ENCODE results near the gene LCN12.

Gene LCN12

DNA sequence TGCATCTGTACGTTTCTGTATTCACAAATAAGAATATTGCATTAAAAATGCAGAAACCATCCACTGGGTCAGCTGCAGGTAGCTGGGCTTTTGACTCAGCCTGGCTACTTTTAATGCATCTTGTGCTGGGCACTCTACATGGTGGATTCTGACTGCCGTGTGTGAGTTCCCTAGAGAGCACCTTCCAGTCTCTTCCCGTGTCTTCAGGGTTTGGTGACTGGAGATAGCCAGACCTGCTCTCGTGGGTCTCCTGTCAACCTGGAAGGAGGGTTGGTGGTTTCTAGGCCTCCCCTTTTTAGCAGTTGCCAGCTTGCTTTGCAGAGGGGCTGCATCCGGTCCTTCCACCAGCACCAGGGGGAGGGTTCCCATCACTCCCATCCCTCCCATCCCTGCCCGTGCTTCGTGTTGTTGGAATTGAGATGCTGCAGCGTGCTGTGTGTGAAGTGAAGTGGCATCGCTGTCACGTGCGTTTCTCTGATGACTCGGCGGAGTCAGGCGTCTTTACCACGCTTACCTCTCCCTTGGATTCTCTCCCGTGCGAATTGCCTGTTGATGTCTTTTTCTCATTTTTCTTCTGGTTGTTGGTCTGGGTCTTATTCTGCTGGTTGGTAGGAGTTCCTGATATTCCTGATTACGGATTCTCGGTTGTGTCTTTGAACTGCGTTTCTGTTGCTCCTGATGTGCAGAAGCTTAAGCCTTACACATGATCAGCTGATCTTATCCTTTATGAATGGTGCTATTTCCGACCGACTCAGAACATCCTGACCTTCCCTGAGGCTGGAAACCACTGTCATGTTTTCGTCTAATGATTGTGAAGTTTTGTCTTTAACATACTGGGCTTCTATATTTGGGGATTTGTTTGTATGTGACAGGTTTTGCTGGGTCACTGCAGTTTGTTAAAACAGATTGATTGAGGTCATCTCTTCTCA, 24.5 kb upstream of the LCN12 start:
- peak; percentile 55 for DNase-seq (ENCODE audit: low read depth)

DNA sequence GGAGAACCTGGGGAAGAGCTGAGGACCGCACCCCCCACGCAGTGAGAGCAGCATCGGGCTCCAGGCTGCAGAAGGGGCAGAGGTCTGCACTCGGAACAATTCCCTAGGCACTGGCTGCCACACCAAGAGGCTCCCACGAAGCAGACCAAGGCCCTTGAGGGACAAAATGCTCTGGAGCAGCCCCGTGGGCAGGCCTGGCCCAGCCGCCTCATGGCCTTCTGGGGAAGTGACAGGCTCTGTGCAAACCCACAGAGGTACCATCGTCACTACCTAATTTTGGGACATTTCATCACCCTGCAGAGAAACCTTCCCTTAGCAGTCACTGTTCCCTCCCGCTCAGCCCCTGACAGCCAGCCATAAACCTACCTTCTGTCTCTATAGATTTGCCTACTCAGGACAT, 23.5 kb upstream of the LCN12 start:
- TF ChIP-seq, protein P1, sequence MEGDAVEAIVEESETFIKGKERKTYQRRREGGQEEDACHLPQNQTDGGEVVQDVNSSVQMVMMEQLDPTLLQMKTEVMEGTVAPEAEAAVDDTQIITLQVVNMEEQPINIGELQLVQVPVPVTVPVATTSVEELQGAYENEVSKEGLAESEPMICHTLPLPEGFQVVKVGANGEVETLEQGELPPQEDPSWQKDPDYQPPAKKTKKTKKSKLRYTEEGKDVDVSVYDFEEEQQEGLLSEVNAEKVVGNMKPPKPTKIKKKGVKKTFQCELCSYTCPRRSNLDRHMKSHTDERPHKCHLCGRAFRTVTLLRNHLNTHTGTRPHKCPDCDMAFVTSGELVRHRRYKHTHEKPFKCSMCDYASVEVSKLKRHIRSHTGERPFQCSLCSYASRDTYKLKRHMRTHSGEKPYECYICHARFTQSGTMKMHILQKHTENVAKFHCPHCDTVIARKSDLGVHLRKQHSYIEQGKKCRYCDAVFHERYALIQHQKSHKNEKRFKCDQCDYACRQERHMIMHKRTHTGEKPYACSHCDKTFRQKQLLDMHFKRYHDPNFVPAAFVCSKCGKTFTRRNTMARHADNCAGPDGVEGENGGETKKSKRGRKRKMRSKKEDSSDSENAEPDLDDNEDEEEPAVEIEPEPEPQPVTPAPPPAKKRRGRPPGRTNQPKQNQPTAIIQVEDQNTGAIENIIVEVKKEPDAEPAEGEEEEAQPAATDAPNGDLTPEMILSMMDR (conservative IDR thresholded peaks at IDR 0.05; ENCODE audit: low read depth, low read length), result no peak
- H3K4me3 ChIP-seq (ENCODE audit: low read depth, low read length), result no peak overlapping the region
- no peak for DNase-seq (ENCODE audit: low read depth)

More for the DNA sequence above, 24.5 kb upstream of the LCN12 start:
- TF ChIP-seq, protein P1 (conservative IDR thresholded peaks at IDR 0.05; ENCODE audit: low read depth, low read length), result no peak
- H3K4me3 ChIP-seq (ENCODE audit: low read depth, low read length), result no peak overlapping the region

DNA sequence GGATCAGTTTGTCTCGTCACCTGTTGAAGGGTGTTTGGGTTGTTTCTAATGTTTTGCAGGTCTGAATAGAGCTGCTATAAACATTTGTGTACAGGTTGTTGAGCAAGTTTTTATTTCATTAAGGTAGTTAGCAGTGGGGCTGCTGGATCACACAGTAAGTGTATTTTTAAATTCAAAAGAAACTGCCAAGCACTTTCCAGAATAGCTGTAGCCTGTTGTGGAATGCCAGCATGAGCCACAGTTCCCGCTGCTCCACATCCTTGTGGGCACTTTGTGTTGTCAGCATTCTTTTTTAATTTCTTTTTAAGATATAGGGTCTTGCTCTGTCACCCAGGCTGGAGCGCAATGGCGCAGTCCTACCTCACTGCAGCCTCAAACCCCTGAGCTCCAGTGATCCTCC, 22.1 kb upstream of the LCN12 start:
- TF ChIP-seq, protein P1 (conservative IDR thresholded peaks at IDR 0.05; ENCODE audit: low read depth, low read length), result no peak
- no peak overlapping the region for H3K4me3 ChIP-seq (ENCODE audit: low read depth, low read length)
- no peak for DNase-seq (ENCODE audit: low read depth)

DNA sequence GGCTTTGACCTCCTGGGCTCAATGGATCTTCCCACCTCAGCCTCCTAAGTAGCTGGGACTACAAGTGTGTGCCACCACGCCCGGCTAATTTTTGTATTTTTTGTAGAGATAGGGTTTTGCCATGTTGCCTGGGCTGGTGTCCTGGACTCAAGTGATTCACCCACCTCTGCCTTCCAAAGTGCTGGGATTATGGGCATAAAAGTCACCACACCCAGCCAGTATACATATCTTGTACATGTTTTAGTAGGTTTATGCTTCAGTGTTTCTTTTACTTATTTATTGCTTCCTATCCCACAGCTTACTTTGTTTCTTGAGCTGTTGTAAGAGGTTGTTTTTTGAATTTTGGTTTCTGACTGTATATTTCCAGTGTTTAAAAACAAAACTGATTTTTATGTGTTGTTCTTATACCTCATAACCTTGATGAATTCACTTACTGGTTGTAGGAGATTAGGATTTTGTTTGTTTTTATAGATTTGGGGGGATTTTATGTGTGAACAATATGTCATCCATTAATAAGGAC, 20.4 kb upstream of the LCN12 start:
- no peak overlapping the region for H3K4me3 ChIP-seq (ENCODE audit: low read depth, low read length)
- TF ChIP-seq, protein P1 (conservative IDR thresholded peaks at IDR 0.05; ENCODE audit: low read depth, low read length), result no peak
- DNase-seq (ENCODE audit: low read depth), result no peak

DNA sequence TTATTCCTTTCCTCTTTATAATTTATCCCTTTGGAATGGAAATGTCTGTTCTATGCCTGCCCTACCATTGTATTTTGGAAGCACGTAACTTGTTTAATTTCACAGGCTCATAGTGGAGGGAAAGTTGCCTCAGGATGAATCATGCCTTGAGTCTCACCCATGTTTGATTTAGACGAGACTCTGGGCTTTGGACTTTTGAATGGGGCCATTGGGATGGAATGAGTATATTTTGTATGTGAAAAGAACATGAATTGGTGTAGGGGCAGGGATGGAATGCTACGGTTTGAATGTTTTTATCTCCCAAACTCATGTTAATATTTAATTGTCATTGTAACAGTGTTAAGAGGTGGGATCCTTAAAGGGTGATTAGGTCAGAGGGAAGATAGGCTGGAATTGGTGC, 17.8 kb upstream of the LCN12 start:
- TF ChIP-seq, protein P1 (conservative IDR thresholded peaks at IDR 0.05; ENCODE audit: low read depth, low read length), result no peak
- DNase-seq (ENCODE audit: low read depth), result no peak
- H3K4me3 ChIP-seq (ENCODE audit: low read depth, low read length), result no peak overlapping the region

DNA sequence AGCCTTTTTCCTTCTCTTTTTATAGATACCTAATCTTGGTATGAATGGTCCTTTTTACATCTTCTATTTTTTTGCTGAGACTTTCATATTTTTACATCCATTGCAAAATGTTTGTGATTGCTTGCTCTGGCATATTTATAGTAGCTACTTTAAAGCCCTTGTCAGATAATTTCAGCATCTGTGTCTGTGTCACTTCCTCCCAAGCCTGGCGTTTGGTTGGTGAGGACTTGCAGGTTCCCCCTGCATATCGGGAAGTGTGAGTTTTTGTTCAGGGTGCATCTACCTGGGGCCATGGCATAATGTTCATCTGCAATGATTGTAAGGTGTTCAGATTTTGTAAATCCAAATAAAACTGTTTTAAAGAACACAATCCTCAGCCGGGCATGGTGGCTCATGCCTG, 16.4 kb upstream of the LCN12 start:
- H3K4me3 ChIP-seq (ENCODE audit: low read depth, low read length), result no peak overlapping the region
- TF ChIP-seq, protein P1 (conservative IDR thresholded peaks at IDR 0.05; ENCODE audit: low read depth, low read length), result no peak
- no peak for DNase-seq (ENCODE audit: low read depth)

Measured in choroid plexus epithelial cell (primary cell).